Measurements from ENCODE around the gene SHOC2.

- no peak for TF ChIP-seq SMC3 (IDR thresholded peaks at IDR 0.05; ENCODE audit: low read depth, low read length)
- TF ChIP-seq, protein P1, sequence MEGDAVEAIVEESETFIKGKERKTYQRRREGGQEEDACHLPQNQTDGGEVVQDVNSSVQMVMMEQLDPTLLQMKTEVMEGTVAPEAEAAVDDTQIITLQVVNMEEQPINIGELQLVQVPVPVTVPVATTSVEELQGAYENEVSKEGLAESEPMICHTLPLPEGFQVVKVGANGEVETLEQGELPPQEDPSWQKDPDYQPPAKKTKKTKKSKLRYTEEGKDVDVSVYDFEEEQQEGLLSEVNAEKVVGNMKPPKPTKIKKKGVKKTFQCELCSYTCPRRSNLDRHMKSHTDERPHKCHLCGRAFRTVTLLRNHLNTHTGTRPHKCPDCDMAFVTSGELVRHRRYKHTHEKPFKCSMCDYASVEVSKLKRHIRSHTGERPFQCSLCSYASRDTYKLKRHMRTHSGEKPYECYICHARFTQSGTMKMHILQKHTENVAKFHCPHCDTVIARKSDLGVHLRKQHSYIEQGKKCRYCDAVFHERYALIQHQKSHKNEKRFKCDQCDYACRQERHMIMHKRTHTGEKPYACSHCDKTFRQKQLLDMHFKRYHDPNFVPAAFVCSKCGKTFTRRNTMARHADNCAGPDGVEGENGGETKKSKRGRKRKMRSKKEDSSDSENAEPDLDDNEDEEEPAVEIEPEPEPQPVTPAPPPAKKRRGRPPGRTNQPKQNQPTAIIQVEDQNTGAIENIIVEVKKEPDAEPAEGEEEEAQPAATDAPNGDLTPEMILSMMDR (conservative IDR thresholded peaks at IDR 0.05; ENCODE audit: low read depth, low read length), result no peak
These were observed 5.0 kb upstream of the SHOC2 start for GRCh38 chr10:110914431-110914830.

Data from IMR-90 (cell line).